GM23338 (cell line): ENCODE measurements around the gene HEYL. TPM values are rescaled to one million over a fixed set of nuclear protein-coding genes. Genes with fewer than 3 reads are reported as not detected.

Experiments used
- ATAC-seq: fragments of 200-7000 bp; cut with Tn5 transposase; 3 replicates; pipeline ENCODE4 v1.9.1; 2020
- DNase-seq: peaks from one replicate; pipeline ENCODE4 v3.0.0-alpha.2; 2015; ENCODE audit warnings: low spot score
- H2AFZ ChIP-seq: fragments of 200-600 bp; sonication (generic); 2 replicates; pipeline ENCODE4 v1.8.0; 2016; ENCODE audit warnings: antibody characterized with exemption, mild to moderate bottlenecking, moderate library complexity
- H3F3A ChIP-seq: fragments of 200-600 bp; sonication (generic); replicated peaks from 2 replicates; pipeline ENCODE4 v1.8.0; 2017; ENCODE audit warnings: antibody characterized with exemption, mixed run types, low read depth
- H3K27ac ChIP-seq: fragments of 200-600 bp; sonication (generic); 2 replicates; pipeline ENCODE4 v1.6.1; 2016; ENCODE audit warnings: low read depth
- H3K27me3 ChIP-seq: fragments of 200-600 bp; sonication (generic); 2 replicates; pipeline ENCODE4 v1.8.0; 2016; ENCODE audit warnings: mild to moderate bottlenecking, mixed run types, moderate library complexity; ENCODE audit not compliant: insufficient read depth
- H3K36me3 ChIP-seq: fragments of 200-600 bp; sonication (generic); 2 replicates; pipeline ENCODE4 v1.8.0; 2016; ENCODE audit warnings: mild to moderate bottlenecking; ENCODE audit not compliant: insufficient read depth
- H3K4me1 ChIP-seq: fragments of 200-600 bp; sonication (generic); 2 replicates; pipeline ENCODE4 v1.8.0; 2016; ENCODE audit warnings: mild to moderate bottlenecking, moderate library complexity; ENCODE audit not compliant: insufficient read depth
- H3K4me2 ChIP-seq: fragments of 200-600 bp; sonication (generic); 2 replicates; pipeline ENCODE4 v1.7.1; 2017; ENCODE audit warnings: mixed run types
- H3K4me3 ChIP-seq: fragments of 200-600 bp; sonication (generic); 2 replicates; pipeline ENCODE4 v1.6.1; 2016; ENCODE audit warnings: mixed run types
- H3K79me2 ChIP-seq: fragments of 200-600 bp; sonication (generic); replicated peaks from 2 replicates; pipeline ENCODE4 v1.8.0; 2017; ENCODE audit warnings: mild to moderate bottlenecking; ENCODE audit not compliant: insufficient read depth
- H3K9me2 ChIP-seq: fragments of 200-600 bp; sonication (generic); 2 replicates; pipeline ENCODE4 v1.8.0; 2017; ENCODE audit not compliant: insufficient read depth
- H4K20me1 ChIP-seq: fragments of 200-600 bp; sonication (generic); replicated peaks from 2 replicates; pipeline ENCODE4 v1.8.0; 2017; ENCODE audit warnings: mild to moderate bottlenecking; ENCODE audit not compliant: insufficient read depth
- H3K27ac Mint-ChIP-seq: 2 replicates; pipeline ENCODE4 v1.8.0; 2020; ENCODE audit warnings: inconsistent platforms, mild to moderate bottlenecking, moderate library complexity, mixed read lengths
- H3K27me3 Mint-ChIP-seq: 3 replicates; pipeline ENCODE4 v1.8.0; 2022; ENCODE audit warnings: low read depth, mild to moderate bottlenecking, moderate library complexity, mixed read lengths, inconsistent platforms; ENCODE audit not compliant: insufficient read depth, poor library complexity
- H3K36me3 Mint-ChIP-seq: 3 replicates; pipeline ENCODE4 v1.8.0; 2021; ENCODE audit warnings: low read depth, mild to moderate bottlenecking, inconsistent platforms, moderate library complexity, mixed read lengths
- H3K4me1 Mint-ChIP-seq: 3 replicates; pipeline ENCODE4 v1.8.0; 2020; ENCODE audit warnings: mild to moderate bottlenecking, inconsistent platforms, mixed read lengths
- H3K4me3 Mint-ChIP-seq: 3 replicates; pipeline ENCODE4 v1.8.0; 2021; ENCODE audit warnings: moderate library complexity, mild to moderate bottlenecking, inconsistent platforms, mixed read lengths
- H3K9me3 Mint-ChIP-seq: 3 replicates; pipeline ENCODE4 v1.8.0; 2020; ENCODE audit warnings: moderate library complexity, mild to moderate bottlenecking, inconsistent platforms, mixed read lengths
- ETS1 ChIP-seq: IDR thresholded peaks from 2 replicates; pipeline ENCODE4 v1.6.1; 2016; ENCODE audit warnings: antibody characterized with exemption
- EZH2 ChIP-seq: fragments of 200-600 bp; sonication (generic); IDR thresholded peaks from one replicate; pipeline ENCODE4 v1.8.0; 2017; ENCODE audit warnings: antibody characterized with exemption, mild to moderate bottlenecking, low read depth; ENCODE audit not compliant: unreplicated experiment
- JUNB ChIP-seq: IDR thresholded peaks from one replicate; pipeline ENCODE4 v1.6.1; 2016; ENCODE audit warnings: antibody characterized with exemption; ENCODE audit not compliant: unreplicated experiment
- NANOG ChIP-seq: IDR thresholded peaks from 2 replicates; pipeline ENCODE4 v1.6.1; 2016; ENCODE audit warnings: antibody characterized with exemption, borderline replicate concordance
- POLR2AphosphoS5 ChIP-seq: IDR thresholded peaks from 2 replicates; pipeline ENCODE4 v1.6.1; 2016; ENCODE audit warnings: antibody characterized with exemption, low read depth
- ZNF114 ChIP-seq: fragments of 250-450 bp; sonication (Bioruptor Pico); IDR thresholded peaks from 2 replicates; pipeline ENCODE4 v1.5.0; 2020; ENCODE audit warnings: mild to moderate bottlenecking, moderate library complexity
- ZNF462 ChIP-seq: fragments of 250-450 bp; sonication (Bioruptor Pico); IDR thresholded peaks from 2 replicates; pipeline ENCODE4 v1.5.0; 2020; ENCODE audit warnings: mild to moderate bottlenecking, moderate library complexity
- polyA plus RNA-seq: library from polyadenylated mRNA; unstranded; fragments of >200 nt; fragmentation: Nextera tagmentation; extraction: Ambion mirVana; gene quantifications from 2 replicates; pipeline ENCODE4 v1.2.1, GENCODE V29; 2016
- total RNA-seq: library from RNA; depleted of rRNA; stranded (reverse); fragments of >200 nt; shearing (Covaris generic); gene quantifications from 2 replicates; pipeline ENCODE4 v1.2.3, GENCODE V29; 2014

HEYL gene
- total and polyA plus RNA-seq, 2 experiments from 2014 or later = 1.6 to 4.5 TPM

- Mint-ChIP-seq H3K27ac (no peak overlapping the region), H3K36me3 (no peaks in the 10 kb centered on the region), H3K4me1 (no peaks in the 10 kb centered on the region), H3K27me3 (no peaks in the 10 kb centered on the region), H3K4me3 (no peak overlapping the region), H3K9me3 (no peaks in the 10 kb centered on the region; the same call in 2 of the 3 replicates)
- Histone ChIP-seq H4K20me1 (no peaks in the 10 kb centered on the region), H3F3A (no peaks in the 10 kb centered on the region), H3K4me1 (no peaks in the 10 kb centered on the region), H3K4me2 (no peak overlapping the region), H3K4me3 (no peak overlapping the region), H3K36me3 (no peaks in the 10 kb centered on the region), H2AFZ (no peak overlapping the region), H3K79me2 (no peaks in the 10 kb centered on the region), H3K27me3 (peaks cover 23% of the 10 kb centered on the region; the same call in 1 of the 2 replicates), H3K27ac (no peak overlapping the region), H3K9me2 (no peaks in the 10 kb centered on the region)
- no peak for ATAC-seq
- no peak for DNase-seq
- TF ChIP-seq NANOG (no peak), JUNB (no peak), ZNF462 (no peak), EZH2 (no peak), ETS1 (no peak), ZNF114 (CRISPR knock-in tag) (no peak), POLR2AphosphoS5 (no peak)
Measured at GRCh38 chr1:39596163-39596562, 43.3 kb downstream of the HEYL start.
